ENCODE measurements around the gene DPP7. TPM values are rescaled to one million over a fixed set of nuclear protein-coding genes. Genes with fewer than 3 reads are reported as not detected.

Gene DPP7
- total RNA-seq, 1 donor from 2014 or later, result 251 TPM

DNA sequence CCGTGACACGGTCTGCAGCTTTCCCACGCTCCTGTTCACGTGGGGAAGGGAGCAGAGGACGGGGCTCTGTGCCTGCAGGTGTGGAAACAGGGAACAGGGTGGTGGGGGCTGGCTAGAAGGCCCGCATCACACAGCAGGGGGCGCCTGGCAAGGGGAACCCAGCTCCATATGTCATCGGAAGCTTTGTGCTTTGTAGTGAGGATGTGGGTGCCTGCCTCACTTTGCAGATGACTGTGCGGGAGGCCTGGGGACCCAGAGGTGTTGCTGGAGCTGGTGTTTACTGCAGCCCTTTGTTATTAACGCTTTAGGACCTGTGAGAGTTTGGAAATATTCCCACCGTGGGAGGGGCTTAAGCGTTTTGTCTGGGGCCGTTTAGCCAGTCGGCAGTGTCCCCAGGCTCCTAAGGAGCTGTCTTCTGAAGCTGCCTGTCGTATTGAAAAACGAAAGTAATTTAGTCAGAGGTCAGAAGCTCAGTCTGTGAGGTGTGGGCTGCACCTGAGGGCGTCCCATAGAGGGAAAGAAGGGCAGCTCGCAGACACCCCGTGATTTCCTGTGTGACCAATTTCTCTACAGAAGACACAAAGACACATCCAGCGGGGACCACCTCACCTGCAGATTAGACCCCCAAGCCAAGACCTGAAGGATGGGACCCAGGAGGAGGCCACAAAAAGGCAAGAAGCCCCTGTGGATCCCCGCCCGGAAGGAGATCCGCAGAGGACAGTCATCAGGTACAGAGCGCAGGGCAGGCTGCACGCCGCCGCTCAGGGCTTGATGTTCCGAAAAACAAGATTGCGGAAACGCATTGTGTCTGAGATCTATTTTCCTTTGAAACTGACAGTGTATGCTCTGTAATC lies 18.6 kb downstream of the DPP7 start:
- intact Hi-C loops (cut with micrococcal nuclease), result loop anchor here (1.0 to 2.0 kb wide), 8 partner anchors 9 to 305 kb away; partner anchors contain the start of genes DPP7, RNF224, SAPCD2 and TMEM141

DNA sequence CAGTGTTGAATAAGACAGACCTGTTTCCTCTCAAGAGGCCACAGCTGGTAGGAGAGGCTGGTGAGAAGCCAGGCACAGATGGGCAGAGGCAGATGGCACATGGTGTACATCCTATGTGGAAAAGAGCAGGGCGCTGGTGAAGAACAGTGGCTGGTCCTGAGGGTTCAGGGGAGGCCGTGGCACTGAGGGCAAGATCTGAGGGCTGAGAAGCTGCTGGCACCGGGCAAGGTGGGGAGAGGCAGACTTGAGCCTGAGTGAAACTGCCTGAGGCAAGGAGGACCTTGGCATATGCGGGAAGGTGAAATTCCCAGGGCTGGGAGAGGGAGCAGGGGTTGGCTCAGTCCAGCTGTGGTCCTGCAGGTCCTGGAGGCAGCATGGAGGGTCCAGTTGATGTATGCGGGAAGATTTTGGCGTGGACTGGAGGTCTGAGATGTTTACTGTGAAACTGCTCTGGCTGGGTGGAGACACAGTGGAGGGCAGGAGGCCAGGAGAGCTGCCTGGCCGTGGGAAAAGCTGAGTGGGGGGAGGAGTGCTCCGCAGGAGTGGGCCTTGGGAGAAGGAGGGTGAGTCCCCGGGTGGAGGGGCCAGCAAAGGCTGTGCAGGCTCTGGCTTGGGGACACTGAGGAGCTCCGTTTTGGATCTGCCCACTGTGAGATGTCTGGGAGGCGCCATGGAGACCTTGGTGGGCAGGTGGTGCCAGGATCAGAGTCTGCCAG lies 25.1 kb downstream of the DPP7 start:
- intact Hi-C loops (cut with micrococcal nuclease), result loop anchor here (5.0 to 10.0 kb wide), 3 partner anchors 97 to 465 kb away; partner anchors contain the start of genes MRPL41, PAXX, PNPLA7 and TRAF2

DNA sequence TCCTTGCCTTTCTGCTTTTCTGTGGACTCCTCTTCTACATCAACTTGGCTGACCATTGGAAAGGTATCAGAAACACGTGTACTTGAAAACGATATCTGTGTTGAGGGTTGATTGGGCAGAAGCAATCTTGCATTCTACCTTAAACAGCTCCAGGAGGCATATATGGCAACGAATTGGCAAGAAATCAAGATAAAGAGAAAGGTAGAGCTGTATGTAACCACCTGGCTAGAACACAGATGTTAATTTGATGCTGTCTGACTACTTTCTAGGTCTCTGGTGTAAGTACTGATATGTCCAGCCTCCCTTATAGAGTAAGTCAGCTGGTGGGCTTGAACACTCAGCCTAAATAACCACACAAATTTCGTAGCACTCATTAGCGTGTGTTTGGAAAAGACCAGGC lies 26.4 kb downstream of the DPP7 start:
- intact Hi-C loops (cut with micrococcal nuclease), result loop anchor here (5.0 to 10.0 kb wide), 3 partner anchors 96 to 467 kb away; partner anchors contain the start of genes MRPL41, PAXX, PNPLA7 and TRAF2

DNA sequence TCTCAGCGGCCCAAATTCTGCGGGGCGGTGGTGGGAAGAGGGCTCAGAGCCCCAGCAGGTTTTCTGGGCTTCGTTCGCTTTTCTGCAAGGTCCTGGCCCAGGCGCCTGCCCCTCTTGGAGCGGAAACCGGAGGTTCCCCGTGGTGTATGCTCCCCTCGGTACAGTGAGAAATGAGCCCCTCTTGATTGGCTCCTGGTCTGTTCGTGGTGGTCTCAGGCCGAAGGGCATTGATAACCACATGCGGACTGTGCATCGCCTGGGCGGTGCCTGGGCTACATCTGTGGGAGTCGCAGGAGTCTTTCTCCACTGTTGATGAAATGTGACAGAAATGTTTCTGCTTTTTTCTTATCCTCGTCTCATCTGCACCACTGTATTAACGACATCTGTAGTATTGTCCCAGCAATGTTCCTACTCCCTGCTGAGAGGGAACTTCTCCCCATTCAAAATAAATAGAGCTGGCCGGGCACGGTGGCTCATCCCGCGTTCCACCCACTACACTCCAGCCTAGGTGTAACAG lies 27.1 kb downstream of the DPP7 start:
- intact Hi-C loops (cut with micrococcal nuclease), result loop anchor here (1.0 to 10.0 kb wide), 10 partner anchors 8 to 605 kb away; partner anchors contain the start of genes MRPL41, NDOR1, PAXX and PNPLA7

DNA sequence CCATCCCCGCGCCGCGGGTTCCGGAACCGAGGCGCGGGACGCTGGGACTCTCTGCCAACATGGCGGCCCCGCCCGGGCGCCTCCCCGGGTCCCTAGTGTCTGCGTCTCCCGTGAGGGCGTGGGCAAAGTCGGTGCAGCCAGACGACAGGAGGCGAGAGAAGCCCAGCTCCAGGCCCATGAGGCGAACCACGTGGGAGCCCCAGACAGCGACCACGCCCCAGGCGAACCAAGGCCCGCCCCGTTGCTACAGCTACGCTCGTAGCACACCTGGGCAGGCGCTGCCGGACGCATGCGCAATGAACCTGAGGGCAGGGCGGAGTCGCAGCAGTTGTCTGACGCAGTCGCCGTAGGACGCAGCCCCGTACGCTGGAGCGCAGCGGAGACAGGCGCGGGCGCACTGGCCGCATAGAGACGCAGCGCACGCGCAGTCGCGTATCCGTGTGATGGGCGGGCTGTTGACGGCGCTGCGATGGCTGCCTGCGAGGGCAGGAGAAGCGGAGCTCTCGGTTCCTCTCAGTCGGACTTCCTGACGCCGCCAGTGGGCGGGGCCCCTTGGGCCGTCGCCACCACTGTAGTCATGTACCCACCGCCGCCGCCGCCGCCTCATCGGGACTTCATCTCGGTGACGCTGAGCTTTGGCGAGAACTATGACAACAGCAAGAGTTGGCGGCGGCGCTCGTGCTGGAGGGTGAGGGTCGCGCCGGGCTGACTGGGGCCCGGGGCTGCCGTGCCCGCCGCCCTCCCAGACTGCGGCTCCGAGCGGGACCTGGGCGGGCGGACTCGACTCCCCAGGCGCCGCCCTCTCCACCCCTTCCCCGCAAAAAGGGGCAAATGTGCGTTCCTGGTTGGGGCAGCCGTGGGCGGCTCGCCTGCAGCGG lies 27.8 kb downstream of the DPP7 start, which contains the start of gene MAN1B1:
Gene MAN1B1 (plus strand): TSS at position 455 of the 878 bp plus-strand sequence. CDS start 15 bp downstream, at position 470.
- intact Hi-C loops (cut with micrococcal nuclease), result loop anchor here (1.0 to 10.0 kb wide), 19 partner anchors 9 to 604 kb away; partner anchors contain the start of genes FBXW5, MRPL41, NDOR1 and NELFB

DNA sequence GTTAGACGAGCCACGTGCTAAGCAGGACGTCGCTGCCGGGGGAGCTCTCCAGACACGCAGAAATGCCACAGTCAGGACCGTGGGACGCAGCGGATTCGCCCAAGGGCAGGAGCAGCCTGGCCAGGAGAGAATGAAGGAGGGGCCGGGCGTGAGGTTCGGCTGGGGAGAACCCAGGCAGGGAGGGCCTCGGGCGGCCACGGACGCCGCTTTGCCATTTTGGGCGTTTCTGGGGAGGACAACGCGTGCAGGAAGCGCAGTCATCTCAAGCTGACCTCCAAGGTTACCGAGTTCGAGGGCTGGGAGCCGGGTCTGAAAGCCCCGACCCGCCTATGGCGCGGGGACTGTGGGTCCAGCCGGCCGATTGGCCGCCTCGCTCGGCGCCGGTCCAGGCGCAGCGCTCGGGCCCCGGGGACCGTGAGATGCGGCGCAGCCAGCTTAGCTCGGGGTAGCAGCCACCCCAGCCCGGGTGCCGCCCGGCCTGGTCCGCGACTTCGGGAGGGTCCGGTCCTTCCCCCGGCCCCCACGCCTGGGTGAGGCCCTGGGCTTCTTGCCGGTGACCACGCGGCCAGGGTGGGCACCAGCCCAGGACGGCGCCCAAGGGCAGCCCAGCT lies 28.5 kb downstream of the DPP7 start:
- intact Hi-C loops (cut with micrococcal nuclease), result loop anchor here (1.0 to 10.0 kb wide), 16 partner anchors 9 to 603 kb away; partner anchors contain the start of genes FBXW5, MRPL41, NELFB and PAXX

DNA sequence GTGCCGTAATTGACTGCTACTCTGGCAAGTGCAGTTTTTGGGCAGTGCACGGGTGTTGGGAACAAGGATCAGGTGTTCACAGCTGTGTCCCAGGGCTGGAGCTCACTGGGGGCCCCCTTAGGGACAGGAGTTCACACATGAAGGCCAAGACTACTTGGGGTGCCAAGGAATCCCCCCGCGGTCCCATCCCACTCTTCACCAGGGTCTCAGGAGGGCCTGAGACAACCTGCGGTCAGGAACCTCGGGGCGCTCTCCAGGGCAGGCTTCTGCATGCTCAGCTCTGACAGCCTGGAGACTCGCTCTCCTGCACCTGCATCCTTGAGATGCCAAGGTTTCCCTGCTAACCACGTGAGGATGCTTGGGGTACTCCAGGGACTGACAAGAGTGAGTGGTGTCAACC lies 30.0 kb downstream of the DPP7 start:
- intact Hi-C loops (cut with micrococcal nuclease), result loop anchor here (10.0 kb wide), 1 partner anchor 470 kb away; the partner anchor contains the start of genes MRPL41 and PNPLA7

DNA sequence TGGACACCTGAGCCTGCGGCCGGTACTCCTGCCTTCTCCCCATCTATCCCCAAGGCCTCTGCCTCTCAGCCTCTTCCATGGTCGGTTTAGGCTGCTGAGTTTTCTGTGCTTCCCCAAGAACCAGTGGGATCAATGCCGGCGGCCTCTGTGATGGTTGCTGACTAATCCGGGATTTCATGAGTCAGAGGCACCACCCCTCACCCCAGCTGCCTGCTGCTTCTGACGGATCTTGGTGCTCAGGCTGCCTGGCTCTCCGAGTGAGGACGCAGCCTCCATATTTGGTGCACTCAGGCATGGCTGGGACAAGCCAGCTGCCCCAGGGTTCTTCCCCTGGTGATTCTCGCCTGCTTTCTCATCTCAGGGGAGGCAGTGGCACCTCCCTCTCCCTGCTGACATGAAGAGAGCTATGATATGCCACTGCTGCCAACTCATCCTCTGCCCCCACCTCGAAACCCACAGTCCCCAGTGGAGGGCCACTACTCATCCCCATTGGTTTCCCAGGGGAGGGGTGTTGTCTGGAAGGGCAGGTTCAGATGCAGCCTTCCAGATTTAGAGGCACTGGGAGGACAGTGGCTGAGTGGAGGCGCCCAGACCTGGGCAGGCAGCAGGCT lies 31.0 kb downstream of the DPP7 start:
- intact Hi-C loops (cut with micrococcal nuclease), result loop anchor here (10.0 kb wide), 1 partner anchor 471 kb away; the partner anchor contains the start of genes MRPL41 and PNPLA7

DNA sequence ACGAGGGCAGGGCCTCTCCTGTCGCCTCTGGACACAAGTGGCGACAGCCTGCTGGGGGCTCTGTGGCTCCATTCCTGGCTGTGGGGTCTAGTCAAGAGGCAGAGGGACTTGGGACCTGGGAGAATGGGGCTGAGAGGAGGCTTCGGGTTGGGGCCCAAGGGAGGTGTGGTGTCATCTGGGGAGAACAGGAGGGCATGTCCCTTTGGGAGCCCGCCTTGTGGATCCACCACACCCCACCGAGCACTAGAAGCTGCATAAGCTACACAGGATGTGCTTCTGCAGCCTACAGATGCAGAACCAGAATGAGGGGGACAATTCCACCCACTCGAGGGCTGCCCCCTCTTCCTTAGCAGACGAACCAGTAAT lies 31.6 kb downstream of the DPP7 start:
- intact Hi-C loops (cut with micrococcal nuclease), result loop anchor here (10.0 kb wide), 1 partner anchor 472 kb away; the partner anchor contains the start of genes MRPL41 and PNPLA7

DNA sequence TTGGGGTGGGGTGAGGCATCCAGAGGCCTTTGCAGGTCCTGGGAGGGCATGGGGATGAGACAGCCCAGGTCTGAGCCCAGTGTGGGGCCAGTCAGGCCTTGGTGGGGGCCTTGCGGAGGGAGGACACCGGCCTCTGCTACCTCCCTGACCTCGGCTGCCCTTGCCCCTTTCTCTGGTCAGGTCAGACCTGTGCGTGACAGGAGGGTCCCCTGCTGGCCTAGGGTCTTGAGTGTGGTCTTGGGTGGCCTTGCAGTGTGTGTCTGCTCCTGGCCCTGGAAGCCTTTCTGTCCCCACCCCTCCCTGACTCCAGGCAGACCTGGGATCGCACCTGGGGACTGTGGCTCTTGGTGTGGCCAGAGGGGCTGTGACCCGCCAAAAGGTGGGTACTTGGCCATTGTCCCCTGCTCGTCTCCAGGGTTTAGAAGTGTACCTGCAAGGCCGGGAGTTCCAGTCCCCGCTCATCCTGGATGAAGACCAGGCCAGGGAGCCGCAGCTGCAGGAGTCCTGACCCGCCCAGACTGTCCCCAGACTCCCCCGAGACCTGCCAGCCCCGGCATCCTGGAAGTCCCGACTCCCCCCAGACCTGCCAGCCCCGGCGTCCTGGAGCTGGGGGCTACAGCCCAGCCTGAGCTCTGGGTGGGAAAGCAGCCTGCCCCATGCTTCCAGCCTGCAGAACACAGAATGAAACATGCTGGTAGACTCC lies 32.2 kb downstream of the DPP7 start:
- intact Hi-C loops (cut with micrococcal nuclease), result loop anchor here (10.0 kb wide), 1 partner anchor 472 kb away; the partner anchor contains the start of genes MRPL41 and PNPLA7

DNA sequence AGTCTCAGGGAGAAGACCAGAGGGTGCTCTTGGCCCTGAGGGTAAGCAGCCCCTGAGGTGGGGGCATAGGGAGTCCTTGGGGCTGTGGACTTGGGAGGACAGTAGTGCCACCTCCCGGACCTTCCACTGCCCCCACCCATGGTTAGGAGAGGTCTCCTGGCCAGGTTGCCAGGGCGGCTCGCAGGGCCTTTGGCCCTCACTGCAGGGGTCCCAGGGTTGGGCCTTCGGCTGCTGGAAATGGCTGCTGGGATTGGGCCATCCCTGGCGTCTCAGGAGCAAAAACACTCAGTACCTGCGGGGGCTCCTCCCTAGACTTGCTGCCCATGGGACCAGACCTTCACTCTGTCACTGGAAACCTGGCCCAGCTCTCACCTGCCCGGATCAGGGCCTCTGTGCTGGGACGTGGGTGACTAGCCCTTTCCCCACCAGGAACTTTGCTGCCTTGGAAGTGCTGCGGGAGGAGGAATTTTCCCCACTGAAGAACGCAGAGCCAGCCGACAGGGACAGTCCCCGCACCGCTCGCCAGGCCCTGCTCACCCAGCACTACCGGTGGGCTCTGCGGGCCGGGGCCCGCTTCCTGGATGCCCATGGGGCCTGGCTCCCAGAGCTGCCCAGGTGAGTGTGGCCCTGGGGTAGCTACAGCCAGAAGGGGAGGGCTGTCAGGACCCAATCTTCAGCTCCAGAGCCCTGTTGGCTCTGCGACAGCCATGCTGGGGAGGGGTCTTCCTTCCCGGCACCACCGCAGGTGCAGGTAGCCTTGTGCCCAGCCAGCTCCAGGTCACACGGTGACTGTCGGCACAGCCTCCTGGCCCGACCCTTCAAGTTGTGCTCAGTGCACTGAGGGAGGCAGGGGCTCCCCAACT lies 34.0 kb downstream of the DPP7 start:
- intact Hi-C loops (cut with micrococcal nuclease), result loop anchor here (10.0 kb wide), 1 partner anchor 474 kb away; the partner anchor contains the start of genes MRPL41 and PNPLA7

DNA sequence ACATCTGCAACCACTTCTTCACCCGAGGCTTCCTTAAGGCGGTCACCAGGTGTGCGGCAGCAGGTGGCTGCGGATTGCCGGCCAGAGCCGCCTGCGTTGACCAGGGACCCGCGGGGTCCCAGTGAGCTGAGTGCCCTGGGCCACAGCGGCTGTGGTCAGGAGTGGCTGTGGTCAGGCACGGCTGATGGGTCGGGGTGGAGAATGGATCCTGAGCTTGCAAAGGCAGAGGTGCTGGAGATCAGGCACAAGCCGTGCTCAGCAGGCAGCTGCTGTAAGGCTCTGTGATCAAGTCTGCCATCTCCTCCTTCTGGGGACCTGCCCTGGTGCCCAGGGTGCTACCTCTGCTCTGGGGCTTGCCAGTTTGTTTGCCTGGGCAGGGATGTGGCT lies 35.1 kb downstream of the DPP7 start:
- intact Hi-C loops (cut with micrococcal nuclease), result no loop called here

DNA sequence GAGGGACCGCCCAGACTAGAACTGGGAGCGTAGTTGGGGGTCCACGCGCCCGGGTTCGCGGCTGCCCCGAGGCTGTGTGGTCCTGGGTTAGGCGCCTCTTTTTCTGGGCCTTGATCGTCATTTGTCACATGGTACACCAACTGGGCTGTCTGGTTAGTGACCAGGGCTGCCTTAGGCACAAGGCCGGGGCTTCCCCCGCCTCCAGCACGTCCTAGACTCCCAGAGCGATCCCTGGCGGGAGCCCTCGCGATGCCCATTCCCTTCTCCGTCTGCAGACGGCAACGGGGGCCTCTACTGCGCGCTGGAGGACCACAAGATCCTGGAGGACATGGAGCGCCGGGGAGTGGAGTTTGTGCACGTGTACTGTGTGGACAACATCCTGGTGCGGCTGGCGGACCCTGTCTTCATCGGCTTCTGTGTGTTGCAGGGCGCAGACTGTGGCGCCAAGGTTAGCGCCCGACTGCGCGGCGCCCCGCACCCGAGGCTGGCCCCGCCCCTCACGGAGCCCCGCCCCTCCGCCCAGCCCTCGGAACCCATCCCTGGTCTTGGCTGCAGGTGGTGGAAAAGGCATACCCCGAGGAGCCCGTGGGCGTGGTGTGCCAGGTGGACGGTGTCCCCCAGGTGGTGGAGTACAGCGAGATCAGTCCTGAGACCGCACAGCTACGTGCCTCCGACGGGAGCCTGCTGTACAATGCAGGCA lies 35.7 kb downstream of the DPP7 start:
- intact Hi-C loops (cut with micrococcal nuclease), result no loop called here

DNA sequence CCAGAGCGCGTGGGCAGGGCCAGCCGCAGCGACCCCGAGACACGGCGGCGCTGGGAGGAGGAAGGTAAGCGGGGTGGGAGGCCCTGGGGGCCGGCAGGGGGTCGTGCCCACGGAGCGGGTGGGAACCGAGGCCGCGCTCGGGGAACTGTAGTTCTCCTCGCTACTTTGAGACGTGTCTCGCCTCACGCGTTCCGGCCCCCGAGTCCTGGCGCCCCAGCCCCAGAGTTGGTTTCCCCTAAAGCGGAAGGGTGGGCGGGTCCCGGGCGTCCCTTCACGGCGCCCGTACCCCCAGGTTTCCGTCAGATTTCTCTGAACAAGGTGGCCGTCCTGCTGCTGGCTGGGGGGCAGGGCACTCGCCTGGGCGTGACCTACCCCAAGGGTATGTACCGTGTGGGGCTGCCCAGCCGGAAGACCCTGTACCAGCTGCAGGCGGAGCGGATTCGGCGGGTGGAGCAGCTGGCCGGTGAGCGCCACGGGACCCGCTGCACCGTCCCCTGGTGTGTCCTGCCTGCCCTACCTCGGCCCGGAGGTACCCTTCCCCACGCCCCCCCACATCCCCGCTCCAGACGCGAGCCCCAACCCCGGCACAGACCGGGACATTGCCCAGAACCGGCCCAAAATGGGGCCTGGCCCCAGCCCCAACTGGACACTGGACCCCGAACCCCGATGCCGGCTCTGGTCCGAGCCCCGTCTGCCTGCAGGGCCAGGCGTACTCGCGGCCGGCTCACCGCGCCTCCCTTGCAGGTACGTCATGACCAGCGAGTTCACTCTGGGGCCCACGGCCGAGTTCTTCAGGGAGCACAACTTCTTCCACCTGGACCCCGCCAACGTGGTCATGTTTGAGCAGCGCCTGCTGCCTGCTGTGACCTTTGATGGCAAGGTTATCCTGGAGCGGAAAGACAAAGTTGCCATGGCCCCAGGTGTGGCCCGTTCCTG lies 36.5 kb downstream of the DPP7 start:
- intact Hi-C loops (cut with micrococcal nuclease), result loop anchor here (1.0 kb wide), 2 partner anchors 8 to 9 kb away; partner anchors contain the start of gene MAN1B1

DNA sequence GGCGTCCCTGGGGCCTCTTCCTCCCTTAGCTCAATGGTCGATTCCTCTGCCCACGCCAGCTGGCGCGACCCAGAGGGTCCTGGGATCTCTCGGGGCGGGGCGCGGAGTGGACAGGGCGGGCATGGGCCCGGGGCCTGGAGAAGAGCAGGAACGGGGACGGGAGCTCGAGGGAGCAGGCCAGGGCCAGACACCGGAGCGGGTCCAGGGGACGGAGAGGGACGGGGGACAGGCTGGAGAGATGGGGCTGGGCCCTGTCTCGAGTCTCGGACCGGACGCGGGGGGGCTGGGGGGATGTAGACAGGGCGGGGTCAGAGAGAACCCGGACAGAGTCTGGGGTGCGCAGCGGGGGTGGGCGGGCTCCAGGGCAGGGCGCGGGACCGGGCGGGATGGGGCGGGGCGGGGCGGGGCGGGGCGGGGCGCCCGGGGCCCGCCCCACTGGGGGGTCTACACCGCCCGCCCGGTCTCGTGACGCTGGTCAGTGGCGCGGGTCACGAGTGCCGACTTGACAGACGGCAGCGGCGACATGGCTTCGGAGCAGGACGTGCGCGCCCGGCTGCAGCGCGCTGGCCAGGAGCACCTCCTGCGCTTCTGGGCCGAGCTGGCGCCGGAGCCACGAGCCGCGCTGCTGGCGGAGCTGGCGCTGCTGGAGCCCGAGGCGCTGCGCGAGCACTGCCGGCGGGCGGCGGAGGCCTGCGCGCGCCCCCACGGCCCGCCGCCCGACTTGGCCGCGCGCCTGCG lies 37.4 kb downstream of the DPP7 start, which contains the start of gene UAP1L1:
Gene UAP1L1 (plus strand): TSS at position 508 of the 738 bp plus-strand sequence. CDS start 16 bp downstream, at position 524.
- intact Hi-C loops (cut with micrococcal nuclease), result loop anchor here (1.0 kb wide), 2 partner anchors 8 to 9 kb away; partner anchors contain the start of gene MAN1B1
